Gastrocnemius medialis (tissue), 4 donors: ENCODE measurements around the gene HPCAL1.

ENCODE experiments used
- CTCF ChIP-seq, 5 experiments: fragments of 450-650 bp in 3 of 5; fragments of 200-600 bp in 2 of 5; sonication (generic) in 2 of 5; IDR thresholded peaks in 4 of 5; conservative IDR thresholded peaks in 1 of 5; 1 replicate in 4 of 5; 2 replicates in 1 of 5; pipeline ENCODE4 v1.5.1; 2016 to 2019; ENCODE audit warnings: antibody characterized with exemption in 5 of 5, mild to moderate bottlenecking in 3 of 5, moderate library complexity in 3 of 5
- POLR2A ChIP-seq, 2 donors: fragments of 450-650 bp; IDR thresholded peaks; one replicate each; pipeline ENCODE4 v1.6.1; 2017; ENCODE audit warnings: antibody characterized with exemption in 2 of 2, mild to moderate bottlenecking in 2 of 2, moderate library complexity in 2 of 2

GRCh38 chr2:10308866-10309265, 6.2 kb downstream of the HPCAL1 start:
- TF ChIP-seq POLR2A (IDR thresholded peaks at IDR 0.05) (no peak), CTCF (IDR thresholded peaks at IDR 0.05 in 4 of 5, conservative IDR thresholded peaks at IDR 0.05 in 1 of 5) (no peak)
